Esophagus (tissue), 2 donors: ENCODE data around the gene PAX7. TPM values are rescaled to one million over a fixed set of nuclear protein-coding genes. Genes with fewer than 3 reads are reported as not detected.

Experiments used
- H3K27ac ChIP-seq, 2 donors: one replicate each; pipeline ENCODE4 v1.5.1; 2013; ENCODE audit warnings: low read depth in 2 of 2, mild to moderate bottlenecking in 2 of 2, inconsistent platforms in 1 of 2, low read length in 1 of 2, moderate library complexity in 1 of 2
- H3K27me3 ChIP-seq, 2 donors: one replicate each; pipeline ENCODE4 v1.6.1; 2013; ENCODE audit warnings: low read length in 2 of 2, control low read depth in 1 of 2, mild to moderate bottlenecking in 1 of 2; ENCODE audit not compliant: insufficient read depth in 2 of 2, control insufficient read depth in 1 of 2
- H3K36me3 ChIP-seq, 2 donors: one replicate each; pipeline ENCODE4 v1.6.1; 2013; ENCODE audit warnings: low read length in 1 of 2; ENCODE audit not compliant: control insufficient read depth in 2 of 2, insufficient read depth in 2 of 2
- H3K4me1 ChIP-seq, 2 donors: one replicate each; pipeline ENCODE4 v1.6.1; 2013; ENCODE audit warnings: low read length in 1 of 2; ENCODE audit not compliant: control insufficient read depth in 2 of 2, insufficient read depth in 2 of 2
- H3K4me3 ChIP-seq, 2 donors: one replicate each; pipeline ENCODE4 v1.5.1; 2013; ENCODE audit warnings: low read length in 2 of 2, mild to moderate bottlenecking in 2 of 2, low read depth in 1 of 2, moderate library complexity in 1 of 2
- H3K9me3 ChIP-seq, 2 donors: one replicate each; pipeline ENCODE4 v1.6.1; 2013; ENCODE audit warnings: mild to moderate bottlenecking in 2 of 2, low read depth in 1 of 2, low read length in 1 of 2, moderate library complexity in 1 of 2; ENCODE audit not compliant: control insufficient read depth in 2 of 2, insufficient read depth in 1 of 2
- WGBS, 2 donors: extraction: QIAGEN DNeasy Blood & Tissue Kit; methylation state at CpG; one replicate each; pipeline ENCODE4 v1.1.7; 2013; 5-methylcytosine and 5-hydroxymethylcytosine counted together
- polyA plus RNA-seq, 2 donors: library from polyadenylated mRNA; stranded (reverse); fragments of 200-250 nt; gene quantifications; one replicate each; pipeline ENCODE4 v1.2.3, GENCODE V29; 2013
- donor health status: healthy with polysubstance abuse.
- donor health status: Bipolar disorder and iron deficiency.

Gene PAX7
- polyA plus RNA-seq, 2 donors = not detected

DNA sequence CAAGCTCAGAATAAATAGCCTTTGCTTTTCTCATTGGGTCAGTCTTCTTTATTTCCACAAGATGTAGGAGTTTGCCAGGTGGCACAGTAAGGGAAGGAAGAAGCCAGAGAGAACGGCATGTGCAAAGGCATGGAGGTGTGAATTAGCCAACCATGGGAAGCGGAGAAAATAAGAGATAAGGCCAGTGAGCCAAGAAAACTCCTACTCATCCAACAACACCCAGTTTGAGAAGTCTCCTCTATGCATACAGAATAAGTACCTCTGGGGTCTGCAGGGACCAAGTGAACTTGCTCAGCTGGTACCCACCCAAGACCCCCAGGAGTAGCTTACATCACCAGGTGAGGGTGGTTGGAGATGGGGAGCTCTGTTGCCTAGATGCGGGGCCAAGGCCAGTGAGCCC is 162.1 kb downstream of the PAX7 start:
- H3K4me1 ChIP-seq = no peaks in the 10 kb centered on the region
- peaks cover 0 to 3% of the 10 kb centered on the region in 2 donors for H3K27me3 ChIP-seq
- 76 to 96% methylated on average over 3 of the region's 3 CpGs for WGBS, 2 donors
- H3K4me3 ChIP-seq = no peak overlapping the region
- no peaks in the 10 kb centered on the region for H3K36me3 ChIP-seq
- peaks cover 0 to 9% of the 10 kb centered on the region in 2 donors for H3K9me3 ChIP-seq
- no peak overlapping the region for H3K27ac ChIP-seq

DNA sequence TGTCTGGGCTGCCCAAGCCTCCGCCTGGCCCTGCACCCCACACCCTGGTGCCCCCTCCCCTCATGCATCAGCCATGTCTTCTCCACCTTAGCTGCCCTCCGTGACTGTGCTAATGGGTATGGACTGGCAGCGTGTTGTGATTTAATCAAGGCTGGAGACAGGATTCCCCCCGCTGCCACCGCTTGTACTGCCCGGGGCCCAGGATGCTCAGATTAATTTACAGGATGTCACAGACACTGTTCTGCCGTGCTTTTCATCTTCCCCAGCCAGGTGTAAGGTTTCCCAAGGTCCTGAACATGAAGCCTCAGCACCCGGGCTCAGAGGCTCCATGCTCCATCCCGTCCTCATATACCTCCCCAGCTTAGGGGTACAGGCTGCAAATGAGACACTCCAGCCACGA is 162.5 kb downstream of the PAX7 start:
- Histone ChIP-seq H3K27ac (no peak overlapping the region), H3K27me3 (peaks cover 0 to 1% of the 10 kb centered on the region in 2 donors), H3K36me3 (no peaks in the 10 kb centered on the region), H3K4me3 (no peak overlapping the region), H3K4me1 (no peaks in the 10 kb centered on the region), H3K9me3 (peaks cover 0 to 9% of the 10 kb centered on the region in 2 donors)
- WGBS, 2 donors = 73 to 75% methylated on average over 10 of the region's 10 CpGs

DNA sequence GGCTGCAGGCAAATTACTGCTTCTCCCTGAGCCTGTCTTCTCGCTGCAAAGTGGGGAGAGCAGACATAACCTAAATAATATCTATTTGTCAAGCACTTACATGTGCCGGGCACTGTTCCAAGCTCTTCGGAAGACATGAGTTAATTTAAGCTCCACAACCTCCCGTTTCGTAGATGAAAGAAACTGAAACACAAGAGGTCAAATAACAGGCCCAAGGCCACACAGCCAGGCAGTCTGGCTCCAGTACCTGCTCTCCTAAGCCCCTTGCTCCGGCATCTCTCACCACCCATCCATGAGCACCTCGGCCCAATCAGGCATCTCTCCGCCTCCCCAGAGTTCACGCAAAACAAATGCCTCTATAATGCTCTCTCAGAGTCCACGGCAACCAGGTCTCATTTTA is 163.4 kb downstream of the PAX7 start:
- peaks cover 0 to 9% of the 10 kb centered on the region in 2 donors for H3K9me3 ChIP-seq
- H3K4me1 ChIP-seq = no peaks in the 10 kb centered on the region
- H3K27ac ChIP-seq = no peak overlapping the region
- H3K36me3 ChIP-seq = no peaks in the 10 kb centered on the region
- H3K27me3 ChIP-seq = no peaks in the 10 kb centered on the region
- H3K4me3 ChIP-seq = no peak overlapping the region
- 33 to 49% methylated on average over 10 of the region's 10 CpGs for WGBS, 2 donors

DNA sequence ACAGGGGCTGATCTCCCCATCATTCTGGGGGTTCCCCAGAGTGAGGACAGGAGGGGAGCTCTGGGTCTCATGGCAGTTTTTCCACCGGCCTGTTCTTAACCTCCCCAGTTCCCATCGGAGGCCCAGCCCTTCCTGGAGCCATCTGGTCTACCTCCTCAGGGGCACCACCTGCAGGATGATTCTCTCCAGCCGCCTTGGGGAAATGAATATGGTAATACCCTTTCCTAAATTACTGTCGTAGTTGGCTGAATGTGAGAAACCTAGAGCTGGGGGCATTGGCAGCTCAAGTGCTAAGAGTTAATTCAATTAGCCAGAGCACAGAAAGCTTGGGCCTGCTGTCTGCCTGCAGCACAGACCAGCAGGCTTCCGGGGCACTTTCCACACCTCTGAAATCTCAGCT is 163.9 kb downstream of the PAX7 start:
- Histone ChIP-seq H3K27ac (no peak overlapping the region), H3K9me3 (peaks cover 0 to 9% of the 10 kb centered on the region in 2 donors), H3K4me1 (no peaks in the 10 kb centered on the region), H3K4me3 (no peak overlapping the region), H3K36me3 (no peaks in the 10 kb centered on the region), H3K27me3 (no peaks in the 10 kb centered on the region)
- 45 to 47% methylated on average over 5 of the region's 5 CpGs for WGBS, 2 donors

DNA sequence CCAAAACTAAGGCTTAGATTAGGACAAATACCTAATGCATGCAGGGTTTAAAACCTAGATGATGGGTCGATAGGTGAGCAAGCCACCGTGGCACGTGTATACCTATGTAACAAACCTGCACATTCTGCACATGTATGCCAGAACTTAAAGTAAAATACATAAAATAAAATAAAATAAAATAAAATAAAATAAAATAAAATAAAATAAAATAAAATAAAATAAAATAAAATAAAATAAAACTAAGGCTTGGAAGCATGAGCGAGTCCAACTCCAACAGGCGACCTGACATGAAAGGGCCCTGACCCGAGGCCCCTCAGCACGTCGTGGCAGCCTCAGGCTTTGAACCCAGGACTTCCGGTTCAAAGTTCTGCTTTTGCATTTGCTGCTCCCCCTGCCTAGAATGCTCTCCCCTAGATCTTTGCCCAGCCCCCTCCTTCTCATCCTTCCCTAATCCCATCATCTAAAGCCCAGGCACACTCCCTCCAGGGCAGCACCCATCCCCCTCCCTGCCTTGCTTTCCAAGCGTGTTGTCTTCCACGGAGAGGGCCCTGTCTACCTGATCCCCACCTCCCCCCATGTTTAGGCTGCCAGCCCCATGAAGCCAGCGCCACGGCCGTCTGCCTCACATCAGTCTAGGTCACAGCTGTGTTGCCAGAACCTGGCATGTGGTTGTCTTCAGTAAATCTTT is 164.5 kb downstream of the PAX7 start:
- Histone ChIP-seq H3K4me3 (no peak overlapping the region), H3K27ac (no peak overlapping the region), H3K27me3 (no peaks in the 10 kb centered on the region), H3K36me3 (no peaks in the 10 kb centered on the region), H3K4me1 (no peaks in the 10 kb centered on the region), H3K9me3 (peaks cover 0 to 9% of the 10 kb centered on the region in 2 donors)
- WGBS, 2 donors = 72 to 79% methylated on average over 14 of the region's 14 CpGs

DNA sequence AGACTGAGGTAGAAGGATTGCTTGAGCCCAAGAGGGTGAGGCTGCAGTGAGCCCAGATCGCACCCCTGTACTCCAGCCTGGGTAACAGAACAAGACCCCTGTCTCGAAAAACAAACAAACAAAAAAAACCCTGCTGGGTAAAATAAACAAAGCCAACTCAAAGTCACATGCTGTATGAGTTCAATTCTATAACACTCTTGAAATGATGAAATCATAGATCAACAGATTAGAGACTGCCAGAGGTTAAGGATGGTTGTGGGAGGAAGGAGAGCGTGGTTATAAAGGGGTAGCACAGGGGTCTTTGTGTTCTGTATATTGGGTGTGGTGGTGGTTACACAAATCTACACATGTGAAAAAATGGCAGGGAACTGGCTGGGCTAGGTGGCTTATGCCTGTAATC is 166.3 kb downstream of the PAX7 start:
- Histone ChIP-seq H3K27ac (no peak overlapping the region), H3K4me1 (no peaks in the 10 kb centered on the region), H3K27me3 (no peaks in the 10 kb centered on the region), H3K36me3 (no peaks in the 10 kb centered on the region), H3K9me3 (peaks cover 0 to 9% of the 10 kb centered on the region in 2 donors), H3K4me3 (no peak overlapping the region)
- WGBS, 2 donors = 79 to 84% methylated on average over 3 of the region's 3 CpGs

Other genes starting within 250 kb of the PAX7 start
- gene KLHDC7A, start 149.9 kb upstream of the PAX7 start, polyA plus RNA-seq = under 1 TPM; 0.29 to 0.51 TPM
- gene TAS1R2, start 228.8 kb downstream of the PAX7 start, polyA plus RNA-seq = under 1 TPM in 1 of 2 donors, not detected in 1; 0.01 TPM